NCI-H2196 treated with DMSO at 0.1 percent for 48 hours (cell line): ENCODE results near the gene CCDC85A.

Source experiments
- DNase-seq: peaks from one replicate; lab custom pipeline; 2025; ENCODE audit not compliant: unreplicated experiment; lab: John Stamatoyannopoulos, UW

The CCDC85A gene

GRCh38 chr2:56292951-56293350, 109.2 kb downstream of the CCDC85A start:
- DNase-seq = no peak

- DNase-seq = no peak
Observed at GRCh38 chr2:56295666-56296065, 111.9 kb downstream of the CCDC85A start.

- DNase-seq = no peak
Observed at GRCh38 chr2:56297671-56298070, 113.9 kb downstream of the CCDC85A start.

- no peak for DNase-seq
Observed at GRCh38 chr2:56299171-56299691, 115.4 kb downstream of the CCDC85A start.

- DNase-seq = no peak
Observed at GRCh38 chr2:56309626-56310170, 125.9 kb downstream of the CCDC85A start.

GRCh38 chr2:56313500-56313921, 129.7 kb downstream of the CCDC85A start:
- DNase-seq = no peak

GRCh38 chr2:56314371-56314770, 130.6 kb downstream of the CCDC85A start:
- DNase-seq = no peak

GRCh38 chr2:56314796-56315195, 131.0 kb downstream of the CCDC85A start:
- no peak for DNase-seq

- no peak for DNase-seq
Observed at GRCh38 chr2:56315376-56315775, 131.6 kb downstream of the CCDC85A start.

- no peak for DNase-seq
Observed at GRCh38 chr2:56316011-56316410, 132.2 kb downstream of the CCDC85A start.

GRCh38 chr2:56318147-56318546, 134.4 kb downstream of the CCDC85A start:
- no peak for DNase-seq

GRCh38 chr2:56325661-56326345, 142.0 kb downstream of the CCDC85A start:
- DNase-seq = no peak

- no peak for DNase-seq
Observed at GRCh38 chr2:56326346-56326741, 142.6 kb downstream of the CCDC85A start.

GRCh38 chr2:56331810-56332209, 148.0 kb downstream of the CCDC85A start:
- DNase-seq = no peak

- no peak for DNase-seq
Observed at GRCh38 chr2:56333812-56334485, 150.2 kb downstream of the CCDC85A start.

GRCh38 chr2:56334622-56335021, 150.8 kb downstream of the CCDC85A start:
- DNase-seq = no peak

- no peak for DNase-seq
Observed at GRCh38 chr2:56335101-56335500, 151.3 kb downstream of the CCDC85A start.

- DNase-seq = peak; percentile 2
Observed at GRCh38 chr2:56337342-56337741, 153.6 kb downstream of the CCDC85A start.

- DNase-seq = no peak
Observed at GRCh38 chr2:56338232-56338631, 154.4 kb downstream of the CCDC85A start.

GRCh38 chr2:56344771-56345170, 161.0 kb downstream of the CCDC85A start:
- no peak for DNase-seq

GRCh38 chr2:56347881-56348280, 164.1 kb downstream of the CCDC85A start:
- no peak for DNase-seq
